Stimulated activated naive B cell treated with anti-CD40 and anti-IgM and Interleukin-4, amounts not matched to agents 10 μg/mL and 1 μg/mL and 100 μg/mL, for 72 hours (primary cell): ENCODE measurements around the gene APCDD1L.

ENCODE experiments used
- ATAC-seq, 2 donors: fragments of 150-1000 bp; cut with Tn5 transposase; replicated peaks; 2 replicates each; pipeline ENCODE4 v1.10.0; 2021; ENCODE audit warnings: moderate library complexity in 1 of 2
- DNase-seq: peaks from one replicate; pipeline ENCODE4 v3.0.0; 2021
- H3K27ac Mint-ChIP-seq: one replicate; pipeline ENCODE4 v1.8.0; 2022; ENCODE audit warnings: mild to moderate bottlenecking, mixed read lengths
- H3K27me3 Mint-ChIP-seq, 2 donors: one replicate each; pipeline ENCODE4 v1.8.0; 2022; ENCODE audit warnings: mixed read lengths in 2 of 2
- H3K36me3 Mint-ChIP-seq, 2 donors: one replicate each; pipeline ENCODE4 v1.8.0; 2022; ENCODE audit warnings: mixed read lengths in 2 of 2, mild to moderate bottlenecking in 1 of 2
- H3K4me1 Mint-ChIP-seq, 2 donors: one replicate each; pipeline ENCODE4 v1.8.0; 2022; ENCODE audit warnings: mixed read lengths in 2 of 2, mild to moderate bottlenecking in 1 of 2
- H3K4me3 Mint-ChIP-seq, 2 donors: one replicate each; pipeline ENCODE4 v1.8.0; 2022; ENCODE audit warnings: mild to moderate bottlenecking in 2 of 2, mixed read lengths in 2 of 2, moderate library complexity in 1 of 2
- H3K9me3 Mint-ChIP-seq, 2 donors: one replicate each; pipeline ENCODE4 v1.8.0; 2022; ENCODE audit warnings: mixed read lengths in 2 of 2, mild to moderate bottlenecking in 1 of 2

The APCDD1L gene

DNA sequence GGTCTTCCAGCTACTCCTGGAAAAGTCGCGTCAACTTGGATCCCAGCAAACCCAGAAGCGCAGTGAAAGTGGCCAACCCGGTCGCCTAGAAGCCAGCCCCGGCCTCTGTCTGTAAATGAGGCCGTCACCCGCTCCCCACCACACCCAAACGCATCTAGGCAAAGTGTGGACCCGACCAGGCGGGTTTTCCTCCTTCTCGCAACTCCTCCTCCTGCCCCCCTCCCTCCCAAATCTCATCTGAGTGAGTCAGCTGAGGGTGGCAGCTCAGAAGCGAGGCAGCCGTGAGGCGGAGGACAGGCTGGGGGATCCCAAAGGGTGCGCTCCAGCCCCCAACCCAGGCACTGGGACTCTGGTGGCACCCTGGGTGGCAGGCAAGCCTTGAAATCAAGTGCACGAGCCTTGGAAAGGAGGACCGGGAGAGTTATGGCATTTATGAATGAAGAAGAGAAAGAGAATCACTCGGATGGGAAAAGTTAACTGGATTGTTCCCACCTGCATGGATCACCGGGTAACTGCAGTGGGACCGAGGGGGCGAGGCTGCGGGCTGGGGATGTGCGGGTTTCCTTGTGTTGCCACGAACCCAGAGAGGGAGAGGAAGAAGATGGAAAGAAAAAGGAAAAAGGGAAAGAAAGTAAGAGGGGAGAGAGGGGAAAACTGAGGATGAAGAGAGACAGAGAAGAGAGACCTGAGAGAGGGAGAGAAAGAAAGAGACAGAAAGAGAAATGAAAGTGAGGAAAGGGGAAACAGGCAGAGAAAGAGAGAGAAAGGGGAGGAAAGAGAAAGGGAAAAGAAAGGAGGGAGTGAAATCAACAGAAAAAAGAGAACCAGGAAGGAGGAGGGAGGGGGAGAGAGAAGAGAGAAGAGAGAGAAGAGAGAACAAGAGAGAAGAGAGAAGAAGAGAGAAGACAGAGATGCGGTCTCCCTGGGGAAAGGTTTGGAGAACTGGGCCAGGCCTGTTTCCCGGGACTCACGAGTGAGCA, at the start of gene APCDD1L:
TSS of gene APCDD1L (minus strand) at position 167 of the 980 bp plus-strand sequence. CDS start 692 bp downstream, outside the sequence.
- Mint-ChIP-seq H3K9me3 (peaks cover 0 to 2% of the 10 kb centered on the region in 2 donors), H3K36me3 (no peaks in the 10 kb centered on the region), H3K4me1 (peaks cover 6 to 8% of the 10 kb centered on the region in 2 donors), H3K27ac (no peak within 1 kb of the TSS), H3K4me3 (no peak within 1 kb of the TSS), H3K27me3 (peaks cover 48 to 56% of the 10 kb centered on the region in 2 donors)
- DNase-seq (no peak), ATAC-seq (no peak)

DNA sequence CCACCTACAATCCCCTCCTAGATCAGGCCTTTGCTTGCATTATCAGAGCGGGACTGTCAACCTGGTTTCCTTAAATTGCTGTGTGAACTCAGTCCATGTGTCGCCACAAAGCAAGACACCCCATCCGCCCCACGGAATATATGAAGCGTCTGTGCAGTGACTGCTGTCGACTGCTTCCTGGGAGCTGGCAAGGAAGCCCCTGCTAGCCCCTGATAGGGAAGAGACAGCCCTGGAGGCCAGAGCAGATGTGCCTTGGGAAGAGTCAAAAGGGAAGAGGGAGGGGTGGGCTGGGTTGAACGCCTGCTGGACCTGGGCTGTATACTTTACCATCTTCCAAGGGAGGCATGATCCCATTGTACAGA, 44.1 kb upstream of the APCDD1L start:
- Mint-ChIP-seq H3K4me3 (no peak overlapping the region), H3K27ac (no peak overlapping the region), H3K27me3 (peaks cover 23 to 25% of the 10 kb centered on the region in 2 donors), H3K4me1 (no peaks in the 10 kb centered on the region), H3K36me3 (peaks cover 0 to 3% of the 10 kb centered on the region in 2 donors), H3K9me3 (peaks cover 0 to 2% of the 10 kb centered on the region in 2 donors)
- no peak for ATAC-seq
- DNase-seq: no peak

GRCh38 chr20:58558486-58559367, 43.5 kb upstream of the APCDD1L start:
- Mint-ChIP-seq H3K9me3 (peaks cover 0 to 2% of the 10 kb centered on the region in 2 donors), H3K36me3 (peaks cover 0 to 3% of the 10 kb centered on the region in 2 donors), H3K27me3 (peaks cover 24 to 27% of the 10 kb centered on the region in 2 donors), H3K4me3 (no peak overlapping the region), H3K4me1 (no peaks in the 10 kb centered on the region), H3K27ac (no peak overlapping the region)
- no peak for ATAC-seq
- no peak for DNase-seq

DNA sequence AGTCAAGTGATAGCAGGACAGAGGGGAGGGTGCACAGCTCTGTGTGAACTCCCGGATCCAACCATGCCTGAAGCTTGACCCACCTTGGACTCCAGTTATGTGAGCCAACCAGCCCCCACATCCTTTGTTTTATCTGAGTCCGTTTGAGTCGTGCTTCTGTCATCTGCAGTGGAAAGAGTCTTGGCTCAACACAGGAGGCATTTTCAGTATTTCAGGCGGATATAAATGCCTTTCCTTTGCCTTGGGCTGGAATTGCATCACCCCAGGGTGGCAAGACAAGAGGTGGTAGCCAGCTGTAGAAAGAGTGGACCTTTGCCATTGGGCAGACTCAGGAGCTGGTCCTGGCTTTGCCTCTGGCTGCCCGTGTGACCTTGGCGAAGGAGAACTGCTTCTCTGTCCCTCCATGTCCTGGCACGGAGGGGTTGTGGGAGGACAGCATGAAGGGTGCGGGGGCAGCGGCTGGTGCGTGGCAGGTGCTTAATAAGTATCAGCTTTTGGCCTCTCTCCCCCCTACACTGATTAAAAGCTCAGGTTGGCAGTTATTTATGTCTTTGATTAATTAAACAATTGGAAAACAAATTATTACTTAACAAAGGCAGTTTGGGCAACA, 42.6 kb upstream of the APCDD1L start:
- H3K27ac Mint-ChIP-seq: no peak overlapping the region
- no peak overlapping the region for H3K4me3 Mint-ChIP-seq
- H3K4me1 Mint-ChIP-seq: no peaks in the 10 kb centered on the region
- DNase-seq: no peak
- no peaks in the 10 kb centered on the region for H3K9me3 Mint-ChIP-seq
- ATAC-seq: no peak
- H3K27me3 Mint-ChIP-seq: peaks cover 26 to 30% of the 10 kb centered on the region in 2 donors
- H3K36me3 Mint-ChIP-seq: no peaks in the 10 kb centered on the region

DNA sequence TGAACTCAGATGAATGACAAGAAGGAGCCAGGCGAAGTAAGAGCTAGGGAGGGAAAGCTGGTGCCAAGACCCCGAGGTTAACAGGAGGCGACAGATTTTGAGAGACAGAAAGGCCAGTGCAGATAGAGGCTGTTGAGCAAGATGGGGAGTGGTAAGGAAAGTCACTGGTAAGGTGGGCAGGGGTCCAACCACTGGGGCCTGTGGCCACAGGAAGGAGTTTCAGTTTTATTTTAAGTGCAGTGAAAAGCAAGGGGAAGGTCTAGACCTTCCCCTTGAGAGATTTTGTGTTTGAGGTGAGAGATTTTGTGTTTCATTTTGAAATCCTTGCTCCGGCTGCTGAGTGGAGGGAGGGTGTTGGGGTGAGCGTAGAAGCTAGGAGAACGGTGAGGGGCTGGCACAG, 41.8 kb upstream of the APCDD1L start:
- ATAC-seq (no peak), DNase-seq (no peak)
- H3K4me3 Mint-ChIP-seq: no peak overlapping the region
- peaks cover 31 to 38% of the 10 kb centered on the region in 2 donors for H3K27me3 Mint-ChIP-seq
- H3K9me3 Mint-ChIP-seq: no peaks in the 10 kb centered on the region
- H3K36me3 Mint-ChIP-seq: no peaks in the 10 kb centered on the region
- H3K27ac Mint-ChIP-seq: no peak overlapping the region
- no peaks in the 10 kb centered on the region for H3K4me1 Mint-ChIP-seq

GRCh38 chr20:58555078-58555765, 40.0 kb upstream of the APCDD1L start:
- no peaks in the 10 kb centered on the region for H3K4me1 Mint-ChIP-seq
- no peaks in the 10 kb centered on the region for H3K9me3 Mint-ChIP-seq
- no peak overlapping the region for H3K27ac Mint-ChIP-seq
- H3K36me3 Mint-ChIP-seq: no peaks in the 10 kb centered on the region
- DNase-seq: no peak
- ATAC-seq: no peak
- no peak overlapping the region for H3K4me3 Mint-ChIP-seq
- peaks cover 34 to 45% of the 10 kb centered on the region in 2 donors for H3K27me3 Mint-ChIP-seq

DNA sequence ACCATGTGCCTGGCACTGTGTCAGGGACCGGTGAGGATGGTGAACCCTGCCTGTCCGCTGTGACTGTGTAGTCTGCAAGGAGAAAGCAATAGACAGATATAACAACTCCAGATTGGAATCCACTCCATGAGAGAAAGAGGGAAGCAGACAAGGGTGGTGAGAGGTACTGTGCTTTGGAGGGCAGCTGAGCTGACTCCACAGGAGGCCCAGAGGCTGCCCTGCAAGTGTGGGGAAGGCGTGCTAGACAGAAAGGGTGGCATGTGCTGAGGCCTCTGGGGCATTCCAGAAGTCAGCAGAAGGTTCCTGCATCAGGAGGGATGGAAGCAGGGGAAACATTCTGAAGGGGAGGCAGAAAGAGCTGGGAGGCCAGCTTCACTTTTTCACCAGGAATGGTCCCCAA, 39.3 kb upstream of the APCDD1L start:
- peaks cover 39 to 45% of the 10 kb centered on the region in 2 donors for H3K27me3 Mint-ChIP-seq
- no peaks in the 10 kb centered on the region for H3K36me3 Mint-ChIP-seq
- no peaks in the 10 kb centered on the region for H3K4me1 Mint-ChIP-seq
- DNase-seq: no peak
- H3K4me3 Mint-ChIP-seq: no peak overlapping the region
- ATAC-seq: no peak
- no peaks in the 10 kb centered on the region for H3K9me3 Mint-ChIP-seq
- H3K27ac Mint-ChIP-seq: no peak overlapping the region

DNA sequence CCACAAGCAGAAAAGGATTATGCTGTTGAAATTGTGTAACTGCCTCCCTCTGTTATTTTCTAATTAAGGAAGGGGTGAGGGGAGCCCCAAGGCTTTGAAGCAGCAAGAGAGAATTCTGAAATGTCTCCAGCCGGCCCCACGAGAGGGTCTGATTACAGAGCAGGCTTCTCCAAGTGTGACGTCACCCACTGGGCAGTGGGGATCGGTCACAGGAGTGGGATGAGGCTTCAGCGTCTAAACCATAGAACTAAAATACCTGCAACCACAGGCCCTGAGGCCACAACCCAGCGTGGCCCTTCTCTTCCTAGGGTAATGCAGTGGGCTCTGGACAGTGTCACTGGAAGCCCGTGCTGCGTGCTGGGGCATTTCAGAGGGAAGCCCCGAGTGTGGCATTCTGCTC, 38.6 kb upstream of the APCDD1L start:
- Mint-ChIP-seq H3K36me3 (no peaks in the 10 kb centered on the region), H3K4me1 (no peaks in the 10 kb centered on the region), H3K27me3 (peaks cover 44 to 50% of the 10 kb centered on the region in 2 donors), H3K4me3 (no peak overlapping the region), H3K27ac (no peak overlapping the region), H3K9me3 (no peaks in the 10 kb centered on the region)
- DNase-seq (no peak), ATAC-seq (no peak)

DNA sequence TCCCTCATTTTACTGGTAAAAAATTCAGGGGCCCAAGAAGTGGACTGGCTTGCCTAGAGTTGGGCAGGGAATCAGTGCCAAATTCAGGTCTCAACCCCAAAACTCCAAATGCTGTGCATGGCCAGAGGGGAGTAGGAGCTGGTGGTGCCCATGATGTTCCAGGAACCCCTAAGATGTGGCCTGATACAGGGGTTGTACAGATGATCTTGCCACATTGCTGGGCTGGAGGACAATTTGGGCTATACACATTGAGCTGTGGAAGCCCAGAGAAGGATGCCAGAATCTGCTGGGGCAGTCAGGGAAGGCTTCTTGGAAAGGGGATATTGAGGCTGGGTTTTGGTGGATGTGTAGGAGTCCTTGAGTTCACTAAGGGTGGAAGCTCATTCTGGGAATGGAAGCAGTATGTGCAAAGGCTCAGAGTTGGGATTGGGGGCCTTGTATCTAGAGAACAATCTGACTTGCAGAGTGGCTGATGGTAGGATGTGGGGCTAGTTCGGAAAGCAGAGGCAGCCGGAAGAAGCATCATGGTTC, 38.0 kb upstream of the APCDD1L start:
- Mint-ChIP-seq H3K4me1 (no peaks in the 10 kb centered on the region), H3K9me3 (no peaks in the 10 kb centered on the region), H3K36me3 (no peaks in the 10 kb centered on the region), H3K4me3 (no peak overlapping the region), H3K27ac (no peak overlapping the region), H3K27me3 (peaks cover 45 to 55% of the 10 kb centered on the region in 2 donors)
- no peak for ATAC-seq
- no peak for DNase-seq

DNA sequence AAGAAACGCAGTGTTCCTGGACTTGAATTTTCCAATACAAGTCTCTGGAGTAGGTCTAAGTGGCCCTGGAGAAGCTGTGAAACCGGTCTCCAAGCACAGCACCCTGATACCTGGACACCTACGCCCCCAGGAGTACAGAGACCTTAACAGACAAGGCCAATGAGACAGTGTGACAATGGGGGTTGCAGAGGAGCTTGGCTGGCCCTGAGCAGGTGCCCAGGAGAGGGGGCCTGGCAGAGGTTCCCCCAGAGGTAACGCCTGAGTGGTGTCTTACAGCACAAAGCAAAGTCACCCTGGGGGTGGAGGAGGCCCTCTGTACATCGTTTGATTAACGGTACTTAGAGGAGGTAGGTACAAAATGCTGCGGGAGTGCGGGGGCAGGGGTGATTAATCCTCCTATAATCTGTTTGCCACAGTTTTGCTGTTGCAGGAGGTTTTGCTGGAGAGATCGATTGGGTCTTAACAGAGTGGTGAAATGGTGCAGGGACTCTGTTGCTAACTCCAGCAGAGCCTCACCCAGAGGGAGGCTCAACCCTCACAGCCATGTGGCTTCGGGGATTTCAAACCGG, 37.3 kb upstream of the APCDD1L start:
- Mint-ChIP-seq H3K27ac (no peak overlapping the region), H3K9me3 (no peaks in the 10 kb centered on the region), H3K4me3 (no peak overlapping the region), H3K27me3 (peaks cover 41 to 55% of the 10 kb centered on the region in 2 donors), H3K36me3 (no peaks in the 10 kb centered on the region), H3K4me1 (no peaks in the 10 kb centered on the region)
- no peak for DNase-seq
- no peak for ATAC-seq

GRCh38 chr20:58551631-58552030, 36.4 kb upstream of the APCDD1L start:
- Mint-ChIP-seq H3K36me3 (no peaks in the 10 kb centered on the region), H3K27me3 (peaks cover 38 to 54% of the 10 kb centered on the region in 2 donors), H3K4me1 (no peaks in the 10 kb centered on the region)

DNA sequence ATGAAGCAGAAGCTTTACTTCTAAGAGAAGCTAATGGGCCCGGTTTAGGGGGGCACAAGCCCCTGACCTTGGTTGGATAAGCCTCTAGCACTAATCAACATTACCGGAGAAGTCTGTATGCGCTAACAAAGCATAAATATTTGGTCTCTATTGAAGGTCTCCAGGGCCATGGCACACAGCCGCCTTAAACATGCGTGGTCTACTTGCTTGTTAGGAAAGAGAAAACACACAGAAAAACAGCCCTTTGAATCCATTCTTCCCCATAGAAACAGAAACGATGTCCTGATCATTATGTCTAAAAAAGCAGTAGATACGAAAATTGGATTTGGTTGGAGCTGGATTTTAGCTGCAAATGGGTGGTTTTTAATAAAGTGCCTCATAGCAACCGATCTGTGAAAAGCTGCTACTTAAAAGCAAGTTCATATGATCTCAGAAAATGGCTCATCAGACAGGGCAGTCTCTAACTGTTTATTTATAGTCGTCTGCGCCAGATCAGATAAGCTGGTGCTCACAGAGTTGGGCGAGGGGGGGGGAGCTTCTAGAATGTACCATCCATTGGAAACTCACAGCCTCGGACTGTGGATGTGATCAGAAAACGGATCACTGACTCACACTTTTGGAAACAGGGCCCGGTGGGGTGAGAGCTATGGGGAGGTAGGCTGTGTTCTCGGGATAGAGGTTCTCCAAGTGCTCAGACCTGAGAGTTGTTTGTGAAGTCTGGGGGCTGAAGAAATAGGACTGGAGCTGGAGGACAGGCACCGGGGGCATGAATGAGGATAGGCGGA, 35.3 kb upstream of the APCDD1L start:
- Mint-ChIP-seq H3K4me3 (no peak overlapping the region), H3K4me1 (no peaks in the 10 kb centered on the region), H3K27ac (no peak overlapping the region), H3K27me3 (peaks cover 37 to 52% of the 10 kb centered on the region in 2 donors), H3K36me3 (no peaks in the 10 kb centered on the region), H3K9me3 (no peaks in the 10 kb centered on the region)
- no peak for ATAC-seq
- DNase-seq: no peak

More at GRCh38 chr20:58551631-58552030, 36.4 kb upstream of the APCDD1L start:
- no peak for DNase-seq
- H3K9me3 Mint-ChIP-seq: no peaks in the 10 kb centered on the region
- no peak for ATAC-seq
- no peak overlapping the region for H3K27ac Mint-ChIP-seq
- no peak overlapping the region for H3K4me3 Mint-ChIP-seq
